Adrenal gland (tissue), 12 donors: ENCODE measurements around the gene ALCAM. TPM values are rescaled to one million over a fixed set of nuclear protein-coding genes. Genes with fewer than 3 reads are reported as not detected.

Source experiments
- DNase-seq, 7 donors: peaks; one replicate each; pipeline ENCODE4 v3.0.0-alpha.2; 2019 to 2020
- H3K27ac ChIP-seq, 5 donors: fragments of 200-600 bp; sonication (generic) in 4 of 5; 1 replicate in 3 of 5; 2 replicates in 2 of 5; pipeline versions ENCODE4 v1.5.1 to v1.8.0; 2016 to 2020; ENCODE audit warnings: mild to moderate bottlenecking in 1 of 5
- H3K27me3 ChIP-seq: fragments of 200-600 bp; 2 replicates; pipeline ENCODE4 v1.8.0; 2021
- H3K36me3 ChIP-seq, 2 donors: fragments of 200-600 bp; replicated peaks in 1 of 2; 1 replicate in 1 of 2; 2 replicates in 1 of 2; pipeline versions ENCODE4 v1.5.1 to v1.8.0; 2018 to 2022
- H3K4me1 ChIP-seq, 2 donors: fragments of 200-600 bp; replicated peaks in 1 of 2; 1 replicate in 1 of 2; 2 replicates in 1 of 2; pipeline versions ENCODE4 v1.5.1 to v1.8.0; 2018 to 2021
- H3K4me3 ChIP-seq, 4 donors: fragments of 200-600 bp; sonication (generic) in 3 of 4; one replicate each; pipeline ENCODE4 v1.5.1; 2016 to 2018
- H3K9me3 ChIP-seq, 3 donors: fragments of 200-600 bp; sonication (generic) in 1 of 3; replicated peaks in 1 of 3; 1 replicate in 2 of 3; 2 replicates in 1 of 3; pipeline versions ENCODE4 v1.5.1 to v1.8.0; 2016 to 2021
- CTCF ChIP-seq, 6 experiments: fragments of 450-650 bp in 4 of 6; fragments of 200-600 bp in 2 of 6; sonication (generic) in 1 of 6; IDR thresholded peaks; 1 replicate in 5 of 6; 2 replicates in 1 of 6; pipeline versions ENCODE4 v1.5.1 to v1.8.0; 2016 to 2021; ENCODE audit warnings: antibody characterized with exemption in 6 of 6, mild to moderate bottlenecking in 2 of 6, moderate library complexity in 1 of 6
- POLR2A ChIP-seq, 2 donors: fragments of 450-650 bp; IDR thresholded peaks; one replicate each; pipeline ENCODE4 v1.6.1; 2017; ENCODE audit warnings: antibody characterized with exemption in 2 of 2, mild to moderate bottlenecking in 2 of 2, moderate library complexity in 1 of 2
- WGBS, 4 donors: extraction: QIAGEN DNeasy Blood & Tissue Kit in 2 of 4; methylation state at CpG; one replicate each; pipeline versions ENCODE4 v1.1.5 to v1.1.7; 2013 to 2017; 5-methylcytosine and 5-hydroxymethylcytosine counted together
- intact Hi-C, 2 donors: fragments of 100-400 bp; cut with DNase I; formaldehyde crosslinking; loops; one replicate each; pipeline versions ENCODE4 v1.14.1 to v1.15.0; 2022 to 2023
- polyA plus RNA-seq, 3 donors: library from polyadenylated mRNA; stranded (reverse); fragments of 200-250 nt in 2 of 3; fragments of 350-450 nt in 1 of 3; fragmentation: Illumina TruSeq in 1 of 3; extraction: RNeasy Lipid Tissue Mini Kit (QIAGEN cat#74804) in 1 of 3; gene quantifications; one replicate each; pipeline ENCODE4 v1.2.3, GENCODE V29; 2013 to 2014
- total RNA-seq, 9 donors: library from RNA; depleted of rRNA in 4 of 9; stranded (reverse); fragments of >200 nt in 4 of 9; fragments of 120-200 nt in 1 of 9; fragmentation: NEBNext Ultra II Directional in 1 of 9; extraction: Animal tissue kit (Norgen Biotek cat#: 25700) in 1 of 9; gene quantifications; one replicate each; pipeline versions ENCODE4 v1.1.0 to v1.2.4, GENCODE V29; 2013 to 2023
- donor health status: healthy with polysubstance abuse.
- donor health status: Bipolar disorder and iron deficiency.
- donor health status: DM: yes; HTN: yes; CAD: no.
- donor health status: DM: no; HTN: no; CAD: no.
- donor health status: DM: no; HTN: no; CAD: no.
- donor health status: DM: yes; HTN: yes; CAD: no.

Gene ALCAM
- total and polyA plus RNA-seq, 12 donors, result 9.1 to 64.1 (median 23.9) TPM

- Histone ChIP-seq H3K27ac (no peak overlapping the region), H3K9me3 (no peaks in the 10 kb centered on the region), H3K4me1 (no peaks in the 10 kb centered on the region), H3K4me3 (no peak overlapping the region), H3K27me3 (no peaks in the 10 kb centered on the region), H3K36me3 (no peaks in the 10 kb centered on the region)
- no peak for DNase-seq
- intact Hi-C loops, result no loop called here
- WGBS, 4 donors, result 92 to 96% (median 95%) methylated on average over 1 of the region's 1 CpG
- TF ChIP-seq CTCF (IDR thresholded peaks at IDR 0.05), result no peak
- no peak for TF ChIP-seq POLR2A (IDR thresholded peaks at IDR 0.05)
Measured at GRCh38 chr3:105444725-105445124, 78.0 kb downstream of the ALCAM start.

- 47 to 55% (median 53%) methylated on average over 2 to 4 of the region's 4 CpGs for WGBS, 4 donors
- no peak for TF ChIP-seq POLR2A (IDR thresholded peaks at IDR 0.05)
- TF ChIP-seq CTCF (IDR thresholded peaks at IDR 0.05), result no peak
Measured at GRCh38 chr3:105448338-105448982, 81.8 kb downstream of the ALCAM start.

GRCh38 chr3:105449414-105449813 is 82.7 kb downstream of the ALCAM start:
- DNase-seq, result no peak
- Histone ChIP-seq H3K27me3 (no peaks in the 10 kb centered on the region), H3K27ac (no peak overlapping the region), H3K36me3 (no peaks in the 10 kb centered on the region), H3K4me3 (no peak overlapping the region), H3K9me3 (no peaks in the 10 kb centered on the region), H3K4me1 (no peaks in the 10 kb centered on the region)
- intact Hi-C loops, result no loop called here
- TF ChIP-seq POLR2A (IDR thresholded peaks at IDR 0.05) (no peak), CTCF (IDR thresholded peaks at IDR 0.05) (no peak)
- WGBS, 4 donors, result 58 to 64% (median 63%) methylated on average over 3 of the region's 3 CpGs

More at GRCh38 chr3:105448338-105448982, 81.8 kb downstream of the ALCAM start:
- no peak for DNase-seq
- H3K4me1 ChIP-seq, result no peaks in the 10 kb centered on the region
- H3K27ac ChIP-seq, result no peak overlapping the region
- H3K9me3 ChIP-seq, result no peaks in the 10 kb centered on the region
- no peaks in the 10 kb centered on the region for H3K36me3 ChIP-seq
- intact Hi-C loops, result no loop called here
- no peaks in the 10 kb centered on the region for H3K27me3 ChIP-seq
- H3K4me3 ChIP-seq, result no peak overlapping the region

GRCh38 chr3:105456017-105456416 is 89.3 kb downstream of the ALCAM start:
- no peak for DNase-seq
- no peak overlapping the region for H3K4me3 ChIP-seq
- H3K9me3 ChIP-seq, result no peaks in the 10 kb centered on the region
- H3K36me3 ChIP-seq, result no peaks in the 10 kb centered on the region
- no peaks in the 10 kb centered on the region for H3K27me3 ChIP-seq
- no peak for TF ChIP-seq CTCF (IDR thresholded peaks at IDR 0.05)
- TF ChIP-seq POLR2A (IDR thresholded peaks at IDR 0.05), result no peak
- no peaks in the 10 kb centered on the region for H3K4me1 ChIP-seq
- 80 to 89% (median 87%) methylated on average over 6 of the region's 6 CpGs for WGBS, 4 donors
- intact Hi-C loops, result no loop called here
- H3K27ac ChIP-seq, result no peak overlapping the region
